Cortex of kidney (tissue), 1 donor: ENCODE data around the gene MOBP.
"Not testable (repeated sequence)": the region's sequence is repeated elsewhere in the genome, so short reads cannot be mapped to it uniquely, and the experiment has no call there.

Source experiments
- DNase-seq: peaks from one replicate; lab custom pipeline; 2025; lab: John Stamatoyannopoulos, UW

Gene MOBP

GRCh38 chr3:39467394-39468107 lies at the start of gene MOBP:
Gene MOBP (plus strand): TSS chr3:39467680. CDS start chr3:39502070, 34,390 bp downstream.
- no peak for DNase-seq

DNA sequence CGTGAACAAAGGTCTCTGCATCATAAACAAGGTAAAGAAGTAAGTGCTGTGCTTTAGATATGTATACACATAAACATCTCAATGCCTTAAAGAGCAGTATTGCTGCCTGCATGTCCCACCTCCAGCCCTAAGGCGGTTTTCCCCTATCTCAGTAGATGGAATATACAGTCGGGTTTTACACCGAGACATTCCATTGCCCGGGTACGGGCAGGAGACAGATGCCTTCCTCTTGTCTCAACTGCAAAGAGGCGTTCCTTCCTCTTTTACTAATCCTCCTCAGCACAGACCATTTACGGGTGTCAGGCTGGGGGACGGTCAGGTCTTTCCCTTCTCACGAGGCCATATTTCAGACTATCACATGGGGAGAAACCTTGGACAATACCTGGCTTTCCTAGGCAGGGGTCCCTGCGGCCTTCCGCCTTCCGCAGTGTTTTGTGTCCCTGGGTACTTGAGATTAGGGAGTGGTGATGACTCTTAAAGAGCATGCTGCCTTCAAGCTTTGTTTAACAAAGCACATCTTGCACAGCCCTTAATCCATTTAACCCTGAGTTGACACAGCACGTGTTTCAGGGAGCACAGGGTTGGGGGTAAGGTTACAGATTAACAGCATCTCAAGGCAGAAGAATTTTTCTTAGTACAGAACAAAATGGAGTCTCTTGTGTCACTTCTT lies 48.8 kb upstream of the MOBP start:
- not testable (repeated sequence) for DNase-seq

GRCh38 chr3:39419742-39420315 lies 47.7 kb upstream of the MOBP start:
- DNase-seq, result no peak

- no peak for DNase-seq
These were observed 46.9 kb upstream of the MOBP start for GRCh38 chr3:39420543-39420942.

DNA sequence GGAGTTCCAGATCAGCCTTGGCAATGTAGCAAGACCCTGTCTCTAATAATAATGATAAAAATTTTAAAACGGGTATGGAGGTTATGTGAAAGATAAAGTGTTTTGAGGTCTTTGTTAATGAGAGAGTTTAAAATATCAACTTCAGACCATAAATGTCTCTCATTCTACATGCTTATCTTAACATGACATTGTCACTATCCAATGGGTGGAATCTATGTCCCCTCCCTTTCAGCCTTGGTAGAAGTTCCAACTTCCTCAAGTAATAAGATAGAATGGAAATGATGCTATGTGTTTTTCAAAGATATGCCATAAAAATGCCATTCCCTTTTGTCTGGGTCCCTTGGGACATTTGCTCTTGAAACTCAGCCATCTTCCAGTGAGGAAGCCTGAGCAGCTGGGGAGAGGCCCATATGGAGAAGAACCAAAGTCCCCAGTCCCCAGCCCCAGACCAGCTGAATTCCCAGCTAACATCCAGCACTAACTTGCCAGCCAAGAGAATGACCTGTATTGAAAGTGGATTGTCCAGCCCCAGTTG lies 44.0 kb upstream of the MOBP start:
- no peak for DNase-seq

GRCh38 chr3:39426312-39426711 lies 41.2 kb upstream of the MOBP start:
- DNase-seq, result no peak

DNA sequence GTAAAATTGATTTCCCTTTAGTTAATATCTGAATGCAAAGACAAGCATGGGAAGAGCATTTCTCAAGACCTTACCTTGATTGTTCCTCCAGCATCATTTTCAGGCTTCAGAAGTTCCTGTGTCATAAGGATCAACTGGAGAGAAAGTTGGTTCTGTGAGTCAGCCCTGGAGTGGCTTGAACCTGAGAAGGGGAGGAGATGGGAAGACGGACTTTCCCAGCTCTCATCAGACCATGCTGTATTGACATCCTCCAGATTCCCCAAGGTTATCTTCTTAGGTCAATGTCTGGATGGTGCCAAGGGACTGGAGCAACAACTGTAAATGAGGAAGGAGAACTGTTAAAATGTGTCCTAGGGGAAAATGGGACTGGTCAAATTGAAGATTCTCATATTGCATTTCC lies 40.0 kb upstream of the MOBP start:
- no peak for DNase-seq

DNA sequence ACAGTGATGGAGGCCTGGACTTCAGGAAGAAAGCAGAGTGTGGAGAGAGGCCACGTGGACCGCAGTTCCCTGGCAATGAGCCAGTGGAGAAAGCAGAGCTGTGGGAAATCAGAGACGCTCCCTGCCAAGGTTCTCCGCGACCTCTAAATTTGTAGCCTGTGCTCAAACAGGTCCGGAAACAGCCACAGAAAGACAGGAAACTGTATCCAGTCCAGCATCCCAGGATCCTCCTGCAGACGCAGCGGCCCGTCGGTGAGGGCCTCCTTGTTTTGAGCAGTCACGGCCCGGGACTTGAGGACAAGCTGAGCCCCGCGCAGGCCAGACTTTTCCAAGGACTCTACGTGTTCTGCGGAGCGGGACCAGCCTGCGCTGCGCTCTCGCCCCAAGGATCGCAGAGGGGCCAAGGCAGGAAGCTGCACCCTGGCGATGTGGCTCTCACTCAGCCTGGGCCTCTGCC lies 38.7 kb upstream of the MOBP start:
- no peak for DNase-seq

GRCh38 chr3:39429466-39429865 lies 38.0 kb upstream of the MOBP start:
- no peak for DNase-seq

GRCh38 chr3:39432342-39432741 lies 35.1 kb upstream of the MOBP start:
- DNase-seq, result no peak

- no peak for DNase-seq
These were observed 33.8 kb upstream of the MOBP start for GRCh38 chr3:39433642-39434041.

DNA sequence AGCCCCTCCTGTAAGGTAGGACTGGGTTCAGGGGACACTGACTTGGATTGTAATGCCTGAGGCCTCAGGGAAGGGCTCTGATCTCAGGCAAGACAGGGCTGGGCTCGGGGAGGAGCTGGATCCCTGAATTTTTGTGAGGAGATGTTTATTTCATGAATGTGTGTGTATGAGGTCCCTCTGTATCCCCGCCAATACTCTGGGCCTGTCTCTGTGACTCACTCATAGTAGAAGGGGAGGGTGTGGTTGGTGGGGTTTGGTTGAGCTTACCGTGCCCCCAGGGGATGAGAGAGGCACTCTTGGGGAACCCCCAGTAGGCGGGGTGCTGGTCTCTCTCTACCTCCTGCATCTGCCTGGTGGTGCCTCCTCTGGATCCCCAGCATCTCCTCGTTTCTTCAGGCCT lies 32.9 kb upstream of the MOBP start:
- no peak for DNase-seq

- DNase-seq, result no peak
These were observed 32.3 kb upstream of the MOBP start for GRCh38 chr3:39435006-39435748.

DNA sequence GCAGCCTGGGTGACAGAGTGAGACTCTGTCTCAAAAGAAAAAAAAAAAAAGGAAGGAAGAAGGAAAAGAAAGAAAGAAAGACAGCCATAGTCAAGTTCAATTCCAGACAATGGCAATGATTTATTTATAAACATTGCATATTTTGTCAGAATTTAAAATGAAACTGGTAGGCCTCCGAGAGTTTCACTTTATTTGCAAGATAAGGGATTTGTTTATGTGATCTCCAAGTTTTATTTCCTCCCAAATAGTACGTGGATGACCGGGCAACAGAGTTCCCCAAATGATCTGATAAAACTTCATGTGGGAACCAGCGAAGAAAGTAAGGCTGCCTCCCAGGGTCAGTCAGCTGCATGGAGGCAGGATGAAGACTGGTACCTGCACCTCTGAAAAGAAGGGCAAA lies 28.6 kb upstream of the MOBP start:
- DNase-seq, result no peak

- no peak for DNase-seq
These were observed 27.2 kb upstream of the MOBP start for GRCh38 chr3:39440316-39440715.

GRCh38 chr3:39443530-39443929 lies 23.9 kb upstream of the MOBP start:
- no peak for DNase-seq

DNA sequence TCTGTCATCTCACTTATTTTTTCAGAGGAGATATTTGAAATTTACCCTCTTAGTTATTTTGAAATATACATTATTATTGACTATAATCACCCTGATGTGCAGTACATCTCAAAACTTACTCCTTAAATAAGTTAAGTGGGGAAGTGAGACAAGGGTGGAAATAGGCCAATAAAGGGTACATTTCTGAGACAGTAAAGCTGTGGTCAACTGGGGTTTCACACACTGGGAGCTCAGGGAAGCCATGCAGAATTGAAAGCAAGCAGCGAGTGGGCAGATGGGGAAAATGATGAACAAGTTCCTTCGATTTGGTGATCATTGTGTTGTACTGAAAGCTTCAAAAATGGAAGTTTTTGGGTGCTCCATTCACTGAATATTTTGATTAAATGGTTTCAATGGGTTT lies 21.6 kb upstream of the MOBP start:
- DNase-seq, result no peak

DNA sequence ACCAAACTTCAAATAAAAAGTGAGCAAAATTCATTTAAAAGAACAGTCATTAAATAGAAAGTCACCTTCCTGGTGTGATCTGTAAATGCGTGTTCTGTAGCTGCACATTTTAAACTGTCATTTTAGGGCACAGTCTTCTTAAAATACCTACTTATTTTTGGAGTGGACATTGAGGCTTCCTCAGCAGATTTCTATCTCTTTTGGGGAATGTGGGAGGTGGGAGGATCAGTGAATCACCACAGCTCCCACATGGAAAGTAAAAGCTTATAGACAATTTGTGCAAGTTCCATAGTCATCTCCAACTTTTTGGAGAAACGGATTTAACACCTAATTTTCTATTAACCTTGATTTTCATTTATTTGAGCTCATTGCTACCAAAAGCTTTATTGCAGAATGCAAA lies 21.0 kb upstream of the MOBP start:
- no peak for DNase-seq

GRCh38 chr3:39447637-39448483 lies 19.6 kb upstream of the MOBP start:
- no peak for DNase-seq

- DNase-seq, result no peak
These were observed 18.8 kb upstream of the MOBP start for GRCh38 chr3:39448506-39449233.

GRCh38 chr3:39449796-39450195 lies 17.7 kb upstream of the MOBP start:
- no peak for DNase-seq
